B cell (primary cell): ENCODE data around the gene ZNF423. TPM values are rescaled to one million over a fixed set of nuclear protein-coding genes. Genes with fewer than 3 reads are reported as not detected.

Experiments used
- ATAC-seq: fragments of 200-7000 bp; cut with Tn5 transposase; one replicate; pipeline ENCODE4 v1.10.0; 2021; ENCODE audit warnings: low read depth, mild to moderate bottlenecking, moderate number of reproducible peaks, moderate library complexity
- CTCF ChIA-PET: fragments of 350-600 bp; sonication (Branson Sonifier 250); formaldehyde crosslinking; loops from one replicate; lab custom pipeline; 2021; ENCODE audit warnings: antibody characterized with exemption, inconsistent platforms; lab: Charles Lee
- POLR2A ChIA-PET: fragments of 350-600 bp; sonication (Branson Sonifier 250); formaldehyde crosslinking; loops from one replicate; lab custom pipeline; 2021; ENCODE audit warnings: antibody characterized with exemption; lab: Charles Lee
- DNase-seq: peaks from one replicate; pipeline ENCODE4 v3.0.0; 2013
- H2AFZ ChIP-seq: 2 replicates; pipeline ENCODE4 v1.6.1; 2012; ENCODE audit warnings: mild to moderate bottlenecking, low read depth, low read length; ENCODE audit not compliant: insufficient read depth, poor library complexity, severe bottlenecking
- H3K27ac ChIP-seq, 2 donors: 1 replicate in 1 of 2; 2 replicates in 1 of 2; pipeline ENCODE4 v1.5.1; 2012 to 2013; ENCODE audit warnings: low read length in 2 of 2, mild to moderate bottlenecking in 2 of 2, moderate library complexity in 1 of 2
- H3K27me3 ChIP-seq, 4 experiments: fragments of 200-600 bp in 1 of 4; sonication (generic) in 1 of 4; replicated peaks in 1 of 4; 1 replicate in 2 of 4; 2 replicates in 2 of 4; pipeline versions ENCODE4 v1.6.1 to v1.7.0; 2013 to 2016; ENCODE audit warnings: low read length in 3 of 4, mild to moderate bottlenecking in 2 of 4, mixed read lengths in 1 of 4, moderate library complexity in 1 of 4; ENCODE audit not compliant: insufficient read depth in 4 of 4, control insufficient read depth in 3 of 4; ENCODE audit errors: control extremely low read depth in 1 of 4
- H3K36me3 ChIP-seq, 2 experiments: replicated peaks in 1 of 2; 1 replicate in 1 of 2; 2 replicates in 1 of 2; pipeline versions ENCODE4 v1.6.1 to v1.7.1; 2013; ENCODE audit warnings: low read length in 1 of 2; ENCODE audit not compliant: insufficient read depth in 2 of 2, control insufficient read depth in 1 of 2; ENCODE audit errors: control extremely low read depth in 1 of 2, extremely low read depth in 1 of 2
- H3K4me1 ChIP-seq, 2 donors: fragments of 200-600 bp in 1 of 2; sonication (generic) in 1 of 2; 1 replicate in 1 of 2; 2 replicates in 1 of 2; pipeline versions ENCODE4 v1.5.1 to v1.6.1; 2013 to 2017; ENCODE audit warnings: low read length in 2 of 2; ENCODE audit not compliant: control insufficient read depth in 2 of 2, insufficient read depth in 2 of 2
- H3K4me2 ChIP-seq: replicated peaks from 2 replicates; pipeline ENCODE3; 2012; ENCODE audit warnings: mild to moderate bottlenecking, low read depth, low read length; ENCODE audit not compliant: poor library complexity, severe bottlenecking
- H3K4me3 ChIP-seq, 5 experiments: fragments of 200-600 bp in 1 of 5; sonication (generic) in 1 of 5; 1 replicate in 3 of 5; 2 replicates in 2 of 5; pipeline versions ENCODE4 v1.5.1 to v1.7.0; 2011 to 2016; ENCODE audit warnings: low read length in 4 of 5, mild to moderate bottlenecking in 4 of 5, low read depth in 2 of 5, control low read depth in 1 of 5, moderate library complexity in 1 of 5; ENCODE audit not compliant: insufficient read depth in 1 of 5; ENCODE audit errors: control extremely low read depth in 1 of 5, extremely low read depth in 1 of 5
- H3K79me2 ChIP-seq: fragments of 200-600 bp; sonication (generic); one replicate; pipeline ENCODE4 v1.6.0; 2016; ENCODE audit warnings: low read length; ENCODE audit not compliant: control insufficient read depth, insufficient read depth
- H3K9ac ChIP-seq: fragments of 200-600 bp; sonication (generic); 2 replicates; pipeline ENCODE4 v1.6.1; 2017; ENCODE audit warnings: mild to moderate bottlenecking, low read length, moderate library complexity
- H3K9me3 ChIP-seq, 3 donors: one replicate each; pipeline versions ENCODE4 v1.6.1 to v1.7.1; 2013; ENCODE audit warnings: low read length in 2 of 3; ENCODE audit not compliant: control insufficient read depth in 2 of 3, insufficient read depth in 1 of 3; ENCODE audit errors: control extremely low read depth in 1 of 3
- H4K20me1 ChIP-seq: 2 replicates; pipeline ENCODE4 v1.6.0; 2012; ENCODE audit warnings: mild to moderate bottlenecking, low read length; ENCODE audit not compliant: insufficient read depth, control insufficient read depth, poor library complexity, severe bottlenecking
- H3K27ac Mint-ChIP-seq: one replicate; pipeline ENCODE4 v1.8.0; 2021; ENCODE audit warnings: mixed read lengths
- H3K27me3 Mint-ChIP-seq: one replicate; pipeline ENCODE4 v1.8.0; 2021; ENCODE audit warnings: mixed read lengths
- H3K4me1 Mint-ChIP-seq: one replicate; pipeline ENCODE4 v1.8.0; 2021; ENCODE audit warnings: mixed read lengths
- H3K4me3 Mint-ChIP-seq: one replicate; pipeline ENCODE4 v1.8.0; 2021; ENCODE audit warnings: mixed read lengths
- H3K9me3 Mint-ChIP-seq: one replicate; pipeline ENCODE4 v1.8.0; 2022; ENCODE audit warnings: mixed read lengths; ENCODE audit not compliant: insufficient read depth
- CTCF ChIP-seq: fragments of 200-600 bp; IDR thresholded peaks from one replicate; pipeline ENCODE4 v1.8.0; 2022; ENCODE audit warnings: antibody characterized with exemption, mild to moderate bottlenecking
- EZH2 ChIP-seq: IDR thresholded peaks from 2 replicates; pipeline ENCODE4 v1.6.1; 2012; ENCODE audit warnings: borderline replicate concordance, low read depth, mild to moderate bottlenecking, moderate library complexity, low read length; ENCODE audit not compliant: insufficient read depth, poor library complexity, severe bottlenecking
- WGBS: methylation state at CpG from one replicate; pipeline ENCODE4 v1.1.5; 2013; ENCODE audit warnings: missing lambda C conversion rate; ENCODE audit not compliant: insufficient coverage; 5-methylcytosine and 5-hydroxymethylcytosine counted together
- intact Hi-C: fragments of 100-400 bp; cut with micrococcal nuclease; formaldehyde crosslinking; loops from one replicate; pipeline ENCODE4 v1.10.0; 2022
- polyA plus RNA-seq: library from polyadenylated mRNA; depleted of rRNA; stranded (reverse); fragments of >200 nt; gene quantifications from 2 replicates; pipeline ENCODE4 v1.2.3, GENCODE V29; 2012
- total RNA-seq, 2 donors: library from RNA; stranded (reverse); fragments of 120-200 nt in 1 of 2; gene quantifications; 1 replicate in 1 of 2; 2 replicates in 1 of 2; pipeline versions ENCODE4 v1.2.3 to v1.2.4, GENCODE V29; 2013 to 2022

The ZNF423 gene
- total and polyA plus RNA-seq, 2 donors (not counting 1 experiment from before 2014, with no cell fraction given), result not detected

DNA sequence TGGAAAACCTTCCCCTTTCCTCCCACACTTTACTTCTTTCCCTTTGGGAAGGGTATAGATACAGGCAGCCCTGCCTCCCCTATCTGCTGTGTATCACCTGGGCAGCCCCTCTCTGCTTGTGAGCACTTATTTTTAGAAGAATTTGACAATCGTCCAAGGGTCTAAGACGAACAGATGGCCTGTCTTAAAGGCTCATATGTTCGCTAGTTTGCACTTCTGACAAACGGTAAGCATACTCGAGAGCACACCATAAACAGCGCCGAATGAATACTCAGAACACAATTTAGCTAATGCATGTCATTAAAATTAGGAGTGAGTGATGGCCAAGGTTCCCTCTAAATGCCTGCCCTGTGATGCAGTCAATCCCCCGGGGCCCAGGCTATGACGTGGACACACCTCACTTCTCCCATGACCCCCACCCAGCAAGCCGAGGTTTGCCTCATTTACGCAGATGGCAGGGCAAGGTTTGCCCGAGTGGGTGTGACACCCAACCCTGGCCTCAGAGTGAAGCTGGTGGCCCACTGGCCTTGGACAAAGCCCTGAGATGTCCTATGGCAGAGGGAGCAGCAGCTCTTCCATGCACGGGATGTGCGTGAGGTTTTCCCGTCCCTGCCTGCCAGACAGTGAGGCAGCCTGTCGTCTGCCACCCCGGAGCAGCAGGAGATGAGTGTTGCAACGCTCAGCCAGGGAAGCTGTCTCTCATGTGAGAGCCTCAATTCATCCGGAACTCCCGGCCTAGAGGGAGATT lies 357.1 kb downstream of the ZNF423 start:
- H3K4me2 ChIP-seq, result no peak overlapping the region
- 72% methylated on average over 18 of the region's 20 CpGs for WGBS
- intact Hi-C loops, result no loop called here
- ChIA-PET POLR2A (no interaction called here), CTCF (no interaction called here)
- peaks cover 0 to 2% (median 0%) of the 10 kb centered on the region in 3 donors for H3K9me3 ChIP-seq
- H3K4me3 Mint-ChIP-seq, result no peak overlapping the region
- peaks cover 18% of the 10 kb centered on the region for H3K27me3 Mint-ChIP-seq
- no peak overlapping the region for H3K4me3 ChIP-seq
- H3K4me1 ChIP-seq, result peaks cover 15 to 16% of the 10 kb centered on the region in 2 donors
- no peaks in the 10 kb centered on the region for H3K9me3 Mint-ChIP-seq
- H3K4me1 Mint-ChIP-seq, result peaks cover 23% of the 10 kb centered on the region
- H3K27ac ChIP-seq, result no peak overlapping the region
- no peaks in the 10 kb centered on the region for H3K79me2 ChIP-seq
- H3K27ac Mint-ChIP-seq, result no peak overlapping the region
- no peak overlapping the region for H2AFZ ChIP-seq
- peaks cover 0 to 6% (median 1%) of the 10 kb centered on the region in 4 experiments for H3K27me3 ChIP-seq
- H3K9ac ChIP-seq, result no peak overlapping the region
- H4K20me1 ChIP-seq, result no peaks in the 10 kb centered on the region
- H3K36me3 ChIP-seq, result no peaks in the 10 kb centered on the region
- no peak for ATAC-seq
- no peak for DNase-seq
- TF ChIP-seq EZH2 (no peak), CTCF (no peak)

- H3K4me2 ChIP-seq, result no peak overlapping the region
- peaks cover 0 to 2% (median 0%) of the 10 kb centered on the region in 3 donors for H3K9me3 ChIP-seq
- Mint-ChIP-seq H3K27ac (no peak overlapping the region), H3K9me3 (no peaks in the 10 kb centered on the region), H3K27me3 (peaks cover 22% of the 10 kb centered on the region), H3K4me1 (peaks cover 18% of the 10 kb centered on the region), H3K4me3 (no peak overlapping the region)
- ATAC-seq (no peak), DNase-seq (no peak)
- ChIA-PET CTCF (no interaction called here), POLR2A (no interaction called here)
- H3K27ac ChIP-seq, result no peak overlapping the region
- TF ChIP-seq CTCF, result no peak
- TF ChIP-seq EZH2, result no peak
- 72% methylated on average over 2 of the region's 3 CpGs for WGBS
- no peaks in the 10 kb centered on the region for H3K79me2 ChIP-seq
- H3K9ac ChIP-seq, result no peak overlapping the region
- intact Hi-C loops, result no loop called here
- H3K36me3 ChIP-seq, result no peaks in the 10 kb centered on the region
- H3K27me3 ChIP-seq, result peaks cover 0 to 6% (median 1%) of the 10 kb centered on the region in 4 experiments
- H2AFZ ChIP-seq, result no peak overlapping the region
- no peak overlapping the region for H3K4me3 ChIP-seq
- peaks cover 13 to 14% of the 10 kb centered on the region in 2 donors for H3K4me1 ChIP-seq
- H4K20me1 ChIP-seq, result no peaks in the 10 kb centered on the region
Measured at GRCh38 chr16:49498264-49498663, 357.6 kb downstream of the ZNF423 start.
